K562 (cell line): Measurements from ENCODE around the gene ENDOV. TPM values are rescaled to one million over a fixed set of nuclear protein-coding genes. Genes with fewer than 3 reads are reported as not detected.
A peak's percentile ranks its signal among the peaks of the same experiment; 100 is the strongest.

Source experiments
- BCOR ChIP-seq: fragments of 450-650 bp; IDR thresholded peaks from 2 replicates; pipeline ENCODE4 v1.6.1; 2016
- CCNT2 ChIP-seq: IDR thresholded peaks from 2 replicates; pipeline ENCODE4 v1.6.1; 2011; ENCODE audit warnings: borderline replicate concordance, low read depth, mild to moderate bottlenecking, moderate library complexity, mixed read lengths, low read length; ENCODE audit not compliant: insufficient read length; ENCODE audit errors: extremely low read depth
- GABPB1 ChIP-seq: sonication (generic); formaldehyde crosslinking; IDR thresholded peaks from 2 replicates; pipeline ENCODE4 v1.8.0; 2022; ENCODE audit warnings: mild to moderate bottlenecking, missing genetic modification reagents
- HMGN3 ChIP-seq: IDR thresholded peaks from 2 replicates; pipeline ENCODE4 v1.6.1; 2011; ENCODE audit warnings: borderline replicate concordance, low read depth, mild to moderate bottlenecking, mixed read lengths, low read length; ENCODE audit not compliant: insufficient read length; ENCODE audit errors: extremely low read depth
- NCOA1 ChIP-seq: fragments of 450-650 bp; IDR thresholded peaks from 2 replicates; pipeline ENCODE4 v1.6.1; 2016; ENCODE audit warnings: low read depth
- PHF20 ChIP-seq: fragments of 450-650 bp; IDR thresholded peaks from 2 replicates; pipeline ENCODE4 v1.6.1; 2018; ENCODE audit not compliant: partially characterized antibody
- SMARCA4 ChIP-seq: fragments of 450-650 bp; IDR thresholded peaks from 2 replicates; pipeline ENCODE4 v1.6.1; 2016
- YBX1 ChIP-seq: fragments of 450-650 bp; IDR thresholded peaks from 2 replicates; pipeline ENCODE4 v1.7.1; 2016; ENCODE audit warnings: mild to moderate bottlenecking
- ZNF507 ChIP-seq: conservative IDR thresholded peaks from 2 replicates; pipeline ENCODE4 v1.6.1; 2017; ENCODE audit warnings: missing genetic modification characterization, missing compliant biosample characterization
- polyA plus RNA-seq, 8 experiments: library from polyadenylated mRNA; depleted of rRNA in 4 of 8; stranded (reverse) in 5 of 8; unstranded in 3 of 8; fragments of >200 nt; fragmentation: Nextera tagmentation in 2 of 8; fragmentation: Illumina TruSeq in 1 of 8; extraction: Ambion mirVana in 2 of 8; extraction: Trizol in 1 of 8; gene quantifications; 2 replicates each; pipeline versions ENCODE4 v1.2.1 to v1.2.3, GENCODE V29; 2011 to 2014; ENCODE audit warnings: inconsistent platforms in 1 of 8, missing spikeins in 1 of 8
- total RNA-seq, 7 experiments: library from RNA; depleted of rRNA in 6 of 7; stranded (reverse); fragments of >200 nt in 6 of 7; fragmentation: Illumina TruSeq in 2 of 7; extraction: Trizol in 2 of 7; gene quantifications; 2 replicates each; pipeline versions ENCODE4 v1.2.1 to v1.2.3, GENCODE V29; 2011 to 2021; ENCODE audit warnings: low replicate concordance in 1 of 7
- TF ChIP-seq, protein P1 (sequence below): fragments of 450-650 bp; IDR thresholded peaks from 2 replicates; pipeline ENCODE4 v1.6.1; 2016; ENCODE audit warnings: mild to moderate bottlenecking, moderate library complexity
- TF ChIP-seq, protein P2 (sequence below): fragments of 450-650 bp; formaldehyde crosslinking; IDR thresholded peaks from 2 replicates; pipeline ENCODE4 v1.4.0; 2020; ENCODE audit warnings: mild to moderate bottlenecking, moderate library complexity
- TF ChIP-seq, protein P3 (sequence below): IDR thresholded peaks from 2 replicates; pipeline ENCODE4 v1.6.1; 2011; ENCODE audit warnings: borderline replicate concordance, low read depth, mild to moderate bottlenecking, moderate library complexity, low read length; ENCODE audit not compliant: insufficient read depth, poor library complexity, severe bottlenecking

Gene ENDOV
- total and polyA plus RNA-seq, 9 of the 15 experiments (the other 6 are each of a cell fraction or from before 2014, with no cell fraction given) = 1.2 to 8.2 (median 3.7) TPM

DNA sequence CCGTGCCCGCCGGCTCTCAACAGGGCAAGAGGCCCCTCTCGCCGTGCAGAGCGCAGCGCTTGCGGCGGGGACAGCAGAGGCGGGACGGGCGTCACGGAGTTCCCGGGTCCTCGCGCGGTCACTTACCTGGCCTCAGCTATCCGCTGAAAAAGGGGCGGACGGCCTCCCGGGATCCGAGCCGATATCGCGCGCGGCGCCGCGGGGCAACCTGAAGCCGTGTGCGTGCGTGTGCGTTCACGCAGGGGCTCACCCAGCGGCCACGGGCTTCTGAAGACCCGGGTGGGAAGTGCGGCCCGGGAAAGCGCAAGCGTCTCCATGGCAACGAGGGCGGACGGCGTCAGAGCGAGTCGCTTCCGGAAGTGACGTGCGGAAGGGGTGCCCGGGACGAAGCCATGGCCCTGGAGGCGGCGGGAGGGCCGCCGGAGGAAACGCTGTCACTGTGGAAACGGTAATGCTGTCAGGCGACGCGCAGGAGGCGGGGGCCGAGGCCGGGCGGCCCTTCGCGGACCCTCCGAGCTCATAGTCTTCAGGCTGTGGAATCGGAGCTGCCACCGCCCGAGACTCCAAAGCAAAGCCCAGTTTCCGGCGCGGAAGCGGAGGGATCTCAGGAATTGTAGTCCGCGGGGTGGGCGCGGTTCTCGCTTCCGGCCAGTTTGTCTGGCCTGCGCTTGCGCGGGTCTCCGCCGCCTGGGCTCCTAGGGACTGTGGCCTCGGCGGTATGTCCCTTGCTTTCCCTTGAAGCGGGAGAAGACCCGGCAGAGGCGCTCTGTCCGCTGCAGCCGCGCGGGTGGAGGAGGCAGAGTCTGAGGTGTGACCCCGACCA lies at the start of gene ENDOV (continued):
- TF ChIP-seq, protein P1, sequence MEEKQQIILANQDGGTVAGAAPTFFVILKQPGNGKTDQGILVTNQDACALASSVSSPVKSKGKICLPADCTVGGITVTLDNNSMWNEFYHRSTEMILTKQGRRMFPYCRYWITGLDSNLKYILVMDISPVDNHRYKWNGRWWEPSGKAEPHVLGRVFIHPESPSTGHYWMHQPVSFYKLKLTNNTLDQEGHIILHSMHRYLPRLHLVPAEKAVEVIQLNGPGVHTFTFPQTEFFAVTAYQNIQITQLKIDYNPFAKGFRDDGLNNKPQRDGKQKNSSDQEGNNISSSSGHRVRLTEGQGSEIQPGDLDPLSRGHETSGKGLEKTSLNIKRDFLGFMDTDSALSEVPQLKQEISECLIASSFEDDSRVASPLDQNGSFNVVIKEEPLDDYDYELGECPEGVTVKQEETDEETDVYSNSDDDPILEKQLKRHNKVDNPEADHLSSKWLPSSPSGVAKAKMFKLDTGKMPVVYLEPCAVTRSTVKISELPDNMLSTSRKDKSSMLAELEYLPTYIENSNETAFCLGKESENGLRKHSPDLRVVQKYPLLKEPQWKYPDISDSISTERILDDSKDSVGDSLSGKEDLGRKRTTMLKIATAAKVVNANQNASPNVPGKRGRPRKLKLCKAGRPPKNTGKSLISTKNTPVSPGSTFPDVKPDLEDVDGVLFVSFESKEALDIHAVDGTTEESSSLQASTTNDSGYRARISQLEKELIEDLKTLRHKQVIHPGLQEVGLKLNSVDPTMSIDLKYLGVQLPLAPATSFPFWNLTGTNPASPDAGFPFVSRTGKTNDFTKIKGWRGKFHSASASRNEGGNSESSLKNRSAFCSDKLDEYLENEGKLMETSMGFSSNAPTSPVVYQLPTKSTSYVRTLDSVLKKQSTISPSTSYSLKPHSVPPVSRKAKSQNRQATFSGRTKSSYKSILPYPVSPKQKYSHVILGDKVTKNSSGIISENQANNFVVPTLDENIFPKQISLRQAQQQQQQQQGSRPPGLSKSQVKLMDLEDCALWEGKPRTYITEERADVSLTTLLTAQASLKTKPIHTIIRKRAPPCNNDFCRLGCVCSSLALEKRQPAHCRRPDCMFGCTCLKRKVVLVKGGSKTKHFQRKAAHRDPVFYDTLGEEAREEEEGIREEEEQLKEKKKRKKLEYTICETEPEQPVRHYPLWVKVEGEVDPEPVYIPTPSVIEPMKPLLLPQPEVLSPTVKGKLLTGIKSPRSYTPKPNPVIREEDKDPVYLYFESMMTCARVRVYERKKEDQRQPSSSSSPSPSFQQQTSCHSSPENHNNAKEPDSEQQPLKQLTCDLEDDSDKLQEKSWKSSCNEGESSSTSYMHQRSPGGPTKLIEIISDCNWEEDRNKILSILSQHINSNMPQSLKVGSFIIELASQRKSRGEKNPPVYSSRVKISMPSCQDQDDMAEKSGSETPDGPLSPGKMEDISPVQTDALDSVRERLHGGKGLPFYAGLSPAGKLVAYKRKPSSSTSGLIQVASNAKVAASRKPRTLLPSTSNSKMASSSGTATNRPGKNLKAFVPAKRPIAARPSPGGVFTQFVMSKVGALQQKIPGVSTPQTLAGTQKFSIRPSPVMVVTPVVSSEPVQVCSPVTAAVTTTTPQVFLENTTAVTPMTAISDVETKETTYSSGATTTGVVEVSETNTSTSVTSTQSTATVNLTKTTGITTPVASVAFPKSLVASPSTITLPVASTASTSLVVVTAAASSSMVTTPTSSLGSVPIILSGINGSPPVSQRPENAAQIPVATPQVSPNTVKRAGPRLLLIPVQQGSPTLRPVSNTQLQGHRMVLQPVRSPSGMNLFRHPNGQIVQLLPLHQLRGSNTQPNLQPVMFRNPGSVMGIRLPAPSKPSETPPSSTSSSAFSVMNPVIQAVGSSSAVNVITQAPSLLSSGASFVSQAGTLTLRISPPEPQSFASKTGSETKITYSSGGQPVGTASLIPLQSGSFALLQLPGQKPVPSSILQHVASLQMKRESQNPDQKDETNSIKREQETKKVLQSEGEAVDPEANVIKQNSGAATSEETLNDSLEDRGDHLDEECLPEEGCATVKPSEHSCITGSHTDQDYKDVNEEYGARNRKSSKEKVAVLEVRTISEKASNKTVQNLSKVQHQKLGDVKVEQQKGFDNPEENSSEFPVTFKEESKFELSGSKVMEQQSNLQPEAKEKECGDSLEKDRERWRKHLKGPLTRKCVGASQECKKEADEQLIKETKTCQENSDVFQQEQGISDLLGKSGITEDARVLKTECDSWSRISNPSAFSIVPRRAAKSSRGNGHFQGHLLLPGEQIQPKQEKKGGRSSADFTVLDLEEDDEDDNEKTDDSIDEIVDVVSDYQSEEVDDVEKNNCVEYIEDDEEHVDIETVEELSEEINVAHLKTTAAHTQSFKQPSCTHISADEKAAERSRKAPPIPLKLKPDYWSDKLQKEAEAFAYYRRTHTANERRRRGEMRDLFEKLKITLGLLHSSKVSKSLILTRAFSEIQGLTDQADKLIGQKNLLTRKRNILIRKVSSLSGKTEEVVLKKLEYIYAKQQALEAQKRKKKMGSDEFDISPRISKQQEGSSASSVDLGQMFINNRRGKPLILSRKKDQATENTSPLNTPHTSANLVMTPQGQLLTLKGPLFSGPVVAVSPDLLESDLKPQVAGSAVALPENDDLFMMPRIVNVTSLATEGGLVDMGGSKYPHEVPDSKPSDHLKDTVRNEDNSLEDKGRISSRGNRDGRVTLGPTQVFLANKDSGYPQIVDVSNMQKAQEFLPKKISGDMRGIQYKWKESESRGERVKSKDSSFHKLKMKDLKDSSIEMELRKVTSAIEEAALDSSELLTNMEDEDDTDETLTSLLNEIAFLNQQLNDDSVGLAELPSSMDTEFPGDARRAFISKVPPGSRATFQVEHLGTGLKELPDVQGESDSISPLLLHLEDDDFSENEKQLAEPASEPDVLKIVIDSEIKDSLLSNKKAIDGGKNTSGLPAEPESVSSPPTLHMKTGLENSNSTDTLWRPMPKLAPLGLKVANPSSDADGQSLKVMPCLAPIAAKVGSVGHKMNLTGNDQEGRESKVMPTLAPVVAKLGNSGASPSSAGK = peak; percentile 64
- no peak for TF ChIP-seq YBX1
- TF ChIP-seq ZNF507 (tag) = no peak
- TF ChIP-seq, protein P2, sequence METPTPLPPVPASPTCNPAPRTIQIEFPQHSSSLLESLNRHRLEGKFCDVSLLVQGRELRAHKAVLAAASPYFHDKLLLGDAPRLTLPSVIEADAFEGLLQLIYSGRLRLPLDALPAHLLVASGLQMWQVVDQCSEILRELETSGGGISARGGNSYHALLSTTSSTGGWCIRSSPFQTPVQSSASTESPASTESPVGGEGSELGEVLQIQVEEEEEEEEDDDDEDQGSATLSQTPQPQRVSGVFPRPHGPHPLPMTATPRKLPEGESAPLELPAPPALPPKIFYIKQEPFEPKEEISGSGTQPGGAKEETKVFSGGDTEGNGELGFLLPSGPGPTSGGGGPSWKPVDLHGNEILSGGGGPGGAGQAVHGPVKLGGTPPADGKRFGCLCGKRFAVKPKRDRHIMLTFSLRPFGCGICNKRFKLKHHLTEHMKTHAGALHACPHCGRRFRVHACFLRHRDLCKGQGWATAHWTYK (CRISPR knock-in tag) = 0 out of 2 replicates have a peak, but pooled peaks have one; percentile 15
- TF ChIP-seq, protein P3, sequence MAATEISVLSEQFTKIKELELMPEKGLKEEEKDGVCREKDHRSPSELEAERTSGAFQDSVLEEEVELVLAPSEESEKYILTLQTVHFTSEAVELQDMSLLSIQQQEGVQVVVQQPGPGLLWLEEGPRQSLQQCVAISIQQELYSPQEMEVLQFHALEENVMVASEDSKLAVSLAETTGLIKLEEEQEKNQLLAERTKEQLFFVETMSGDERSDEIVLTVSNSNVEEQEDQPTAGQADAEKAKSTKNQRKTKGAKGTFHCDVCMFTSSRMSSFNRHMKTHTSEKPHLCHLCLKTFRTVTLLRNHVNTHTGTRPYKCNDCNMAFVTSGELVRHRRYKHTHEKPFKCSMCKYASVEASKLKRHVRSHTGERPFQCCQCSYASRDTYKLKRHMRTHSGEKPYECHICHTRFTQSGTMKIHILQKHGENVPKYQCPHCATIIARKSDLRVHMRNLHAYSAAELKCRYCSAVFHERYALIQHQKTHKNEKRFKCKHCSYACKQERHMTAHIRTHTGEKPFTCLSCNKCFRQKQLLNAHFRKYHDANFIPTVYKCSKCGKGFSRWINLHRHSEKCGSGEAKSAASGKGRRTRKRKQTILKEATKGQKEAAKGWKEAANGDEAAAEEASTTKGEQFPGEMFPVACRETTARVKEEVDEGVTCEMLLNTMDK = no peak
- peak; percentile 53 for TF ChIP-seq CCNT2
- TF ChIP-seq HMGN3 = peak; percentile 54
- TF ChIP-seq PHF20 = peak; percentile 98
- TF ChIP-seq GABPB1 (CRISPR knock-in tag) = peak; percentile 98
- TF ChIP-seq SMARCA4 = no peak
- peak; percentile 27; the same call in 1 of the 2 replicates for TF ChIP-seq BCOR
- TF ChIP-seq NCOA1 = peak; percentile 73
